H9 (cell line): ENCODE data around the gene KCTD21. TPM values are rescaled to one million over a fixed set of nuclear protein-coding genes. Genes with fewer than 3 reads are reported as not detected.

Experiments
- DNase-seq: peaks from one replicate; pipeline ENCODE4 v3.0.0-alpha.2; 2017
- H2AFZ ChIP-seq: one replicate; pipeline ENCODE4 v1.6.1; 2013; ENCODE audit warnings: mild to moderate bottlenecking, low read length, control low read depth, moderate library complexity
- H2AK5ac ChIP-seq: 2 replicates; pipeline ENCODE4 v1.6.1; 2013; ENCODE audit warnings: low read length, control low read depth, mixed read lengths; ENCODE audit not compliant: insufficient read length
- H2BK120ac ChIP-seq: one replicate; pipeline ENCODE4 v1.6.1; 2013; ENCODE audit warnings: low read depth, mild to moderate bottlenecking, low read length, control low read depth, inconsistent platforms; ENCODE audit not compliant: poor library complexity, severe bottlenecking
- H2BK12ac ChIP-seq: 2 replicates; pipeline ENCODE4 v1.6.1; 2013; ENCODE audit warnings: low read length, control low read depth, mixed read lengths, low read depth; ENCODE audit not compliant: insufficient read length
- H2BK15ac ChIP-seq: 2 replicates; pipeline ENCODE4 v1.6.1; 2013; ENCODE audit warnings: low read depth, low read length, control low read depth
- H2BK20ac ChIP-seq: one replicate; pipeline ENCODE4 v1.6.1; 2013; ENCODE audit warnings: low read depth, mild to moderate bottlenecking, low read length, control low read depth, inconsistent platforms; ENCODE audit not compliant: poor library complexity, severe bottlenecking
- H2BK5ac ChIP-seq: 2 replicates; pipeline ENCODE4 v1.6.1; 2013; ENCODE audit warnings: low read length, control low read depth, mixed read lengths; ENCODE audit not compliant: insufficient read length
- H3K14ac ChIP-seq: 2 replicates; pipeline ENCODE4 v1.6.1; 2013; ENCODE audit warnings: low read length, control low read depth; ENCODE audit not compliant: insufficient read depth
- H3K18ac ChIP-seq: 2 replicates; pipeline ENCODE4 v1.6.1; 2013; ENCODE audit warnings: low read depth, mild to moderate bottlenecking, mixed read lengths, low read length, control low read depth; ENCODE audit not compliant: insufficient read length
- H3K23ac ChIP-seq: 2 replicates; pipeline ENCODE4 v1.6.1; 2013; ENCODE audit warnings: low read length, control low read depth, mixed read lengths, low read depth; ENCODE audit not compliant: insufficient read length
- H3K23me2 ChIP-seq: 2 replicates; pipeline ENCODE4 v1.6.1; 2013; ENCODE audit warnings: low read depth, mild to moderate bottlenecking, mixed read lengths, low read length, control low read depth; ENCODE audit not compliant: insufficient read length, poor library complexity, severe bottlenecking
- H3K27ac ChIP-seq: 2 replicates; pipeline ENCODE4 v1.5.1; 2013; ENCODE audit warnings: low read length, control low read depth, mixed read lengths, low read depth; ENCODE audit not compliant: insufficient read length
- H3K27me3 ChIP-seq: 2 replicates; pipeline ENCODE4 v1.6.1; 2013; ENCODE audit warnings: low read length, control low read depth, inconsistent platforms; ENCODE audit not compliant: insufficient read depth
- H3K4ac ChIP-seq: 2 replicates; pipeline ENCODE4 v1.6.1; 2013; ENCODE audit warnings: low read depth, mild to moderate bottlenecking, control low read depth, inconsistent platforms, low read length, moderate library complexity
- H3K4me1 ChIP-seq: 2 replicates; pipeline ENCODE4 v1.6.1; 2013; ENCODE audit warnings: low read length, control low read depth, inconsistent platforms; ENCODE audit not compliant: insufficient read depth
- H3K4me2 ChIP-seq: 2 replicates; pipeline ENCODE4 v1.6.1; 2013; ENCODE audit warnings: low read length, control low read depth, mixed read lengths; ENCODE audit not compliant: insufficient read length, insufficient read depth
- H3K56ac ChIP-seq: 2 replicates; pipeline ENCODE4 v1.6.1; 2013; ENCODE audit warnings: low read depth, mild to moderate bottlenecking, mixed read lengths, low read length, control low read depth; ENCODE audit not compliant: insufficient read length
- H3K79me1 ChIP-seq: 2 replicates; pipeline ENCODE4 v1.6.1; 2013; ENCODE audit warnings: low read depth, mild to moderate bottlenecking, moderate library complexity, low read length, control low read depth, inconsistent platforms; ENCODE audit not compliant: insufficient read depth, poor library complexity, severe bottlenecking
- H3K79me2 ChIP-seq: 2 replicates; pipeline ENCODE4 v1.6.1; 2013; ENCODE audit warnings: low read length, control low read depth, inconsistent platforms; ENCODE audit not compliant: insufficient read depth
- H3K9ac ChIP-seq: 2 replicates; pipeline ENCODE4 v1.6.1; 2013; ENCODE audit warnings: low read length, control low read depth, mixed read lengths; ENCODE audit not compliant: insufficient read length; ENCODE audit errors: extremely low read depth
- H3K9me3 ChIP-seq: one replicate; pipeline ENCODE4 v1.6.1; 2013; ENCODE audit warnings: low read depth, low read length, inconsistent platforms; ENCODE audit not compliant: control insufficient read depth
- H3T11ph ChIP-seq: one replicate; pipeline ENCODE4 v1.6.1; 2013; ENCODE audit warnings: mild to moderate bottlenecking, low read length, control low read depth, inconsistent platforms
- H4K20me1 ChIP-seq: one replicate; pipeline ENCODE4 v1.6.1; 2013; ENCODE audit not compliant: control insufficient read depth, insufficient read length, insufficient read depth
- H4K5ac ChIP-seq: 2 replicates; pipeline ENCODE4 v1.6.1; 2013; ENCODE audit warnings: low read depth, mild to moderate bottlenecking, mixed read lengths, low read length, control low read depth; ENCODE audit not compliant: insufficient read length
- H4K8ac ChIP-seq: replicated peaks from 2 replicates; pipeline ENCODE4 v1.6.1; 2013; ENCODE audit warnings: low read length, control low read depth, mixed read lengths, low read depth; ENCODE audit not compliant: insufficient read length
- H4K91ac ChIP-seq: 2 replicates; pipeline ENCODE4 v1.6.1; 2013; ENCODE audit warnings: low read depth, mild to moderate bottlenecking, moderate library complexity, mixed read lengths, low read length, control low read depth; ENCODE audit not compliant: insufficient read length
- H3K27ac Mint-ChIP-seq, 3 experiments: 2 replicates in 2 of 3; 3 replicates in 1 of 3; pipeline ENCODE4 v1.8.0; 2020 to 2021; ENCODE audit warnings: mixed read lengths in 3 of 3, mild to moderate bottlenecking in 1 of 3, moderate library complexity in 1 of 3
- H3K27me3 Mint-ChIP-seq: 2 replicates; pipeline ENCODE4 v1.8.0; 2021; ENCODE audit warnings: low read depth, mild to moderate bottlenecking, moderate library complexity, mixed read lengths
- H3K36me3 Mint-ChIP-seq, 3 experiments: 2 replicates in 2 of 3; 3 replicates in 1 of 3; pipeline ENCODE4 v1.8.0; 2020 to 2021; ENCODE audit warnings: low read depth in 3 of 3, mixed read lengths in 3 of 3; ENCODE audit not compliant: insufficient read depth in 1 of 3
- H3K4me1 Mint-ChIP-seq, 2 experiments: 2 replicates each; pipeline ENCODE4 v1.8.0; 2020; ENCODE audit warnings: mixed read lengths in 2 of 2
- H3K4me3 Mint-ChIP-seq, 2 experiments: 2 replicates in 1 of 2; 3 replicates in 1 of 2; pipeline ENCODE4 v1.8.0; 2020 to 2021; ENCODE audit warnings: mild to moderate bottlenecking in 2 of 2, mixed read lengths in 2 of 2, moderate library complexity in 1 of 2
- H3K9me3 Mint-ChIP-seq, 2 experiments: 2 replicates in 1 of 2; 3 replicates in 1 of 2; pipeline ENCODE4 v1.8.0; 2020; ENCODE audit warnings: mild to moderate bottlenecking in 2 of 2, mixed read lengths in 2 of 2, moderate library complexity in 1 of 2
- WGBS: extraction: QIAGEN DNeasy Blood & Tissue Kit; methylation state at CpG from one replicate; pipeline ENCODE4 v1.1.7; 2013; ENCODE audit warnings: missing lambda C conversion rate, low lambda C conversion rate, mixed read lengths; ENCODE audit not compliant: insufficient read length; ENCODE audit errors: extremely low coverage; 5-methylcytosine and 5-hydroxymethylcytosine counted together
- total RNA-seq: library from RNA; stranded (reverse); gene quantifications from 2 replicates; pipeline ENCODE4 v1.2.1, GENCODE V29; 2021
- TF ChIP-seq, protein P1 (sequence below): fragments of 200-600 bp; sonication (generic); conservative IDR thresholded peaks from 3 replicates; pipeline ENCODE4 v1.8.0; 2021; ENCODE audit warnings: antibody characterized with exemption, mild to moderate bottlenecking

KCTD21 gene
- total RNA-seq, 1 experiment from 2014 or later = 4.0 TPM

DNA sequence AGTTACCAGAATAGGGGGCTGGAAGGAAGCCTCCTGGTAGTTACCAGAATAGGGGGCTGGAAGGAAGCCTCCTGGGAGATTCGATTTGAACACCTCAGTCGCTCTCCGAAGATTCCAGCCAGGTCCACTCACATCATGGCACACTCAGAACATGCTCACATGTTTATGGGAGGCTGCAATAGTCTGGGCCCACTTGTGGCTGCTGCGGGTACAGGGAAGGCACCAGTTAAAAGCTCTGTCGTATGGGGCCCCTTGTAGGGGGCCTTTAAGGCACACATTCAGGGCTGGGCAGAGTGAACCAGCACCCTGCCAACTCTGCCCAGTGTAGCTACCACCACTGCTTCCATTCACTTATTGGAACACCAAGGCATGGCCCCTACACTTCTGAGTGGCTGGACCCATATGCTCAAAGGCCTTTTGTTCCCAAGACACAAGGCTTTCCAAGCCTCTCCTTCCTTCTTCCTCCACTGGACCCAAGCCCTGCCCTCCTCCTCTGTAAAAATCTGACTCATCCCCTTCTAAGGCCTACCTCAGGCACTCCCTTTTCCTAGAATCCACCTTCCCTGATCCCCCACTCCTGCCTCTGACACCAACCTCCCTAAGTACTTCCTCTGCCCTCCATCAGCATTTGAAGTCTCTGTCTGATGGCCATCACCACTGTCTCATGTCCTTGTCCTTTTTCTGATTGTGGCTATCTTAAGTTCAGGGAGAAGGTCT is 28.3 kb upstream of the KCTD21 start:
- no peak overlapping the region for H2BK12ac ChIP-seq
- no peak overlapping the region for H4K91ac ChIP-seq
- no peak overlapping the region for H3K14ac ChIP-seq
- no peaks in the 10 kb centered on the region for H3K79me2 ChIP-seq
- H3K27ac Mint-ChIP-seq = no peak overlapping the region; a peak in 3 of 7 replicates
- no peak overlapping the region for H2AFZ ChIP-seq
- H3K23me2 ChIP-seq = no peaks in the 10 kb centered on the region
- TF ChIP-seq, protein P1, sequence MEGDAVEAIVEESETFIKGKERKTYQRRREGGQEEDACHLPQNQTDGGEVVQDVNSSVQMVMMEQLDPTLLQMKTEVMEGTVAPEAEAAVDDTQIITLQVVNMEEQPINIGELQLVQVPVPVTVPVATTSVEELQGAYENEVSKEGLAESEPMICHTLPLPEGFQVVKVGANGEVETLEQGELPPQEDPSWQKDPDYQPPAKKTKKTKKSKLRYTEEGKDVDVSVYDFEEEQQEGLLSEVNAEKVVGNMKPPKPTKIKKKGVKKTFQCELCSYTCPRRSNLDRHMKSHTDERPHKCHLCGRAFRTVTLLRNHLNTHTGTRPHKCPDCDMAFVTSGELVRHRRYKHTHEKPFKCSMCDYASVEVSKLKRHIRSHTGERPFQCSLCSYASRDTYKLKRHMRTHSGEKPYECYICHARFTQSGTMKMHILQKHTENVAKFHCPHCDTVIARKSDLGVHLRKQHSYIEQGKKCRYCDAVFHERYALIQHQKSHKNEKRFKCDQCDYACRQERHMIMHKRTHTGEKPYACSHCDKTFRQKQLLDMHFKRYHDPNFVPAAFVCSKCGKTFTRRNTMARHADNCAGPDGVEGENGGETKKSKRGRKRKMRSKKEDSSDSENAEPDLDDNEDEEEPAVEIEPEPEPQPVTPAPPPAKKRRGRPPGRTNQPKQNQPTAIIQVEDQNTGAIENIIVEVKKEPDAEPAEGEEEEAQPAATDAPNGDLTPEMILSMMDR = no peak
- H2BK120ac ChIP-seq = no peak overlapping the region
- H3K4me1 ChIP-seq = no peaks in the 10 kb centered on the region
- no peaks in the 10 kb centered on the region for H3K4me1 Mint-ChIP-seq
- H2BK15ac ChIP-seq = no peak overlapping the region
- H3K56ac ChIP-seq = no peak overlapping the region
- WGBS = no CpG with 5 or more reads among the region's 5 CpGs
- H4K5ac ChIP-seq = no peak overlapping the region
- no peak overlapping the region for H3K4me2 ChIP-seq
- peaks cover 0 to 20% (median 11%) of the 10 kb centered on the region in 3 experiments; a peak in 6 of 7 replicates for H3K36me3 Mint-ChIP-seq
- no peak overlapping the region for H4K8ac ChIP-seq
- no peaks in the 10 kb centered on the region for H3K79me1 ChIP-seq
- H3K27ac ChIP-seq = no peak overlapping the region
- no peak overlapping the region for H3K23ac ChIP-seq
- H2AK5ac ChIP-seq = no peak overlapping the region
- H3T11ph ChIP-seq = no peak overlapping the region
- no peak overlapping the region for H2BK20ac ChIP-seq
- no peaks in the 10 kb centered on the region for H3K27me3 Mint-ChIP-seq
- DNase-seq = no peak
- H3K9me3 Mint-ChIP-seq = no peaks in the 10 kb centered on the region
- no peaks in the 10 kb centered on the region for H3K9me3 ChIP-seq
- H3K4me3 Mint-ChIP-seq = no peak overlapping the region
- no peak overlapping the region for H3K9ac ChIP-seq
- no peaks in the 10 kb centered on the region for H4K20me1 ChIP-seq
- no peak overlapping the region for H2BK5ac ChIP-seq
- no peak overlapping the region for H3K18ac ChIP-seq
- no peaks in the 10 kb centered on the region for H3K27me3 ChIP-seq
- no peak overlapping the region for H3K4ac ChIP-seq
